ENCODE results near the gene ZFYVE28. TPM values are rescaled to one million over a fixed set of nuclear protein-coding genes. Genes with fewer than 3 reads are reported as not detected.

Gene ZFYVE28
- total RNA-seq, 2 donors from 2014 or later, result 13.8 to 25.6 TPM

DNA sequence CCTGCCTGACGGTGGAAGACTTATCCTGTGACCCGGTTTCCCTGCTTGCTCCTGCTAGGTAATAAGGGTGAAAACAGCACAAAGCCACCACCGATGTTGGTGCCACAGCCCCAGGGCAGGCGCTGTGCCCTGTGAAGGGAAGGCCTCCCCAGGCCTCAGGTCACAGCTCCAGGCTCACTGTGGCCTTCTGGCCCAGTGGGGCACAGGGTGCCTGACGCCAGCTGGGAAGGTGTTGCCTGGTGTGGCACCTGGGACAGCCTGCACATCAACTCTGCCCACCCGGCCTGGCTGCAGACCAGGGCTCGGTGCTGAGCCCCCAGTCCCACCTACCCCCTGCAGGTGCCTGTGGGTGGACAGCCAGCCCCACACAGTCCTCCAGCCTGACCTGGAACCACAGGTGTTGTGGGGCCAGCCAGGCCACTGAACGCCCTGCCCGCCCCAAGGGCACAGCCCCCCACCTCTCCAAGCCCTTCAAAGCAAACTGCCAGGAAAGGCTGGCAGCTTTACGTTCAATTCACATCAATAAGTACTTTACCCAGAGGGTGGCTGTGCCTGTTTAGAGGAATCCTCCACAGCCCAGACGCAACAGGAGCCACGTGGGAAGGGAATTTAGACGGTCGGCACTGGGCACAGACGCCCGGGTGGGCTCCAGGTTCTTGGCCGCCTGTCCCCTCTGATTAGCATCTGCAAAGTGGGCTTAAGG, 54.3 kb downstream of the ZFYVE28 start:
- H3K36me3 Mint-ChIP-seq, result no peaks in the 10 kb centered on the region
- peaks cover 0 to 18% of the 10 kb centered on the region in 2 donors for H3K4me1 Mint-ChIP-seq (ENCODE audit: low read depth in 2 of 2)
- DNase-seq (ENCODE audit: low spot score) (peak; percentile 53), ATAC-seq (no peak)
- H3K4me3 Mint-ChIP-seq, result peak overlapping the region; percentile 63
- H3K27me3 Mint-ChIP-seq, result no peaks in the 10 kb centered on the region
- no peaks in the 10 kb centered on the region for H3K9me3 Mint-ChIP-seq
- peak overlapping the region in 1 of 2 donors; percentile 45 for H3K27ac Mint-ChIP-seq

DNA sequence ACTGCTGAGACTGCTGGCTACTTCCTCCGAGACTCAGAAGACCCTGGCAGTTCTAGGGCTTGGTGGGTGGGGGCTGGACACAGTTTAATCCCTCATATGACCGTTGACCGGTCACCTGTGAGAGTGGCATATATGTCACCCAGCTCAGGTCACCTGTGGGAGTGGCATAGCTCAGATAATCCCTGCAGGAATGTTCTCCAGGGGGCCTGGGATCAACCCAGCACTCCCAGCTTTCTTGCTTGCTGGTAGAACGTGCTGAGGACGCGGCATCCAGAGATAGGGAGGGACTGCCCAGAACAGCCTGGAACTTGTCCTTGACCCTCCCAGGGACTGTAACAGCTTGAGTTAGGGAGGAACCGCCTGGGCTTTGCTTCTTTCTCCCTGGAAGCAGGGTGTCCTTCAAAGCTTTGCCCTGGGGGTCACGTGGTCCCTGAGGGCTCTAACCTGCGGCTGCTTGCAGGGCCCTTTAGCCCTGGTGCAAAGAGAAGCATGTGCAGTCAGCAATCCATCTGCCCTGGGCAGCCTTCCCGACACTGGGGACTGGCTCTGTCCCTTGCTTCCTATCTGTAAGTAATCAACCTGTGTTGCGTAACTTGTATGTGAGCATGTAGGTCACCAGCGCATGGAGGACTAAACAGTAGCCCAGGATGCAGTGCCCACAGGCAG, 55.3 kb downstream of the ZFYVE28 start:
- H3K4me1 Mint-ChIP-seq (ENCODE audit: low read depth in 2 of 2), result peaks cover 0 to 18% of the 10 kb centered on the region in 2 donors
- H3K27me3 Mint-ChIP-seq, result no peaks in the 10 kb centered on the region
- H3K36me3 Mint-ChIP-seq, result no peaks in the 10 kb centered on the region
- H3K27ac Mint-ChIP-seq, result peak overlapping the region in 1 of 2 donors; percentile 45
- no peaks in the 10 kb centered on the region for H3K9me3 Mint-ChIP-seq
- DNase-seq (ENCODE audit: low spot score), result peak; percentile 53
- H3K4me3 Mint-ChIP-seq, result no peak overlapping the region
- no peak for ATAC-seq

DNA sequence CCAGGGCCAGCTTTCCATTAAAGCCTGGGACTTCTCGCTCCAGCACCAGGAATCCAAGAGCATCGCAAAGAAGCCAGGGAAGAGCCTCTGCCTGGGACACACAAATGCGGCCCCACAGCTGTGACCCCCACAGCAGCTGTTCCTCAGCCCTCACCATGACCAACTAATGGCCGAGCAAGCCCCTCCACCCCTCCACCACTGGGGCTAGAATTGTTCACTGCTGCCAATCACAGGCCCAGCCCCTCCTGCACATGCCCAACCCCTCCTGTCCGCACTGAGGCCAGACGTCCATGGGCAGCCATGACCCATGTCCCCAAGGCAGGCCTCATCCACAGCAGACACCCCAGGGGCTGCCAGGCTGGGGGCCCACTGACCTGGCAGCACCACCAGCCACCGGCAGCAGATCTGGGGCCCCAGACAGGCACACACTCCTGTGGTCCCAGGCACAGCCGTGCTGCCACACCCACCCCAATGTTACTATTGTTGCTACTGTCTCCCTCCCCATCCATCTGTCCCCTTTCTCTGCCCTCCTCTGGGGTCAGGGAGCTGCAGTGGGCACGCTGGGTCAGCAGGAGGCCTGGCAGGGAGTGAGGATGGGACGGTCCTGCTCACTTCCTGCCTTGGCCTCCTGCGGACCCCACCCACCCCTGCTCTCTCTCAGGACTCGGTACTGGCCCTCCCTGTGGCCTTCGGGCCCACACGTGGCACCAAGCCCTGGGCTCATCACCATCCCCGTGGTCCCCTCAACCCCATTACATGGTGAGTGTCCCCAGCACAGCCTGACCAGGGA, 56.0 kb downstream of the ZFYVE28 start:
- Mint-ChIP-seq H3K9me3 (no peaks in the 10 kb centered on the region), H3K36me3 (no peaks in the 10 kb centered on the region), H3K27me3 (no peaks in the 10 kb centered on the region), H3K4me1 (ENCODE audit: low read depth in 2 of 2) (peaks cover 0 to 18% of the 10 kb centered on the region in 2 donors), H3K4me3 (no peak overlapping the region), H3K27ac (no peak overlapping the region)
- peak; percentile 46 for DNase-seq (ENCODE audit: low spot score)
- no peak for ATAC-seq

DNA sequence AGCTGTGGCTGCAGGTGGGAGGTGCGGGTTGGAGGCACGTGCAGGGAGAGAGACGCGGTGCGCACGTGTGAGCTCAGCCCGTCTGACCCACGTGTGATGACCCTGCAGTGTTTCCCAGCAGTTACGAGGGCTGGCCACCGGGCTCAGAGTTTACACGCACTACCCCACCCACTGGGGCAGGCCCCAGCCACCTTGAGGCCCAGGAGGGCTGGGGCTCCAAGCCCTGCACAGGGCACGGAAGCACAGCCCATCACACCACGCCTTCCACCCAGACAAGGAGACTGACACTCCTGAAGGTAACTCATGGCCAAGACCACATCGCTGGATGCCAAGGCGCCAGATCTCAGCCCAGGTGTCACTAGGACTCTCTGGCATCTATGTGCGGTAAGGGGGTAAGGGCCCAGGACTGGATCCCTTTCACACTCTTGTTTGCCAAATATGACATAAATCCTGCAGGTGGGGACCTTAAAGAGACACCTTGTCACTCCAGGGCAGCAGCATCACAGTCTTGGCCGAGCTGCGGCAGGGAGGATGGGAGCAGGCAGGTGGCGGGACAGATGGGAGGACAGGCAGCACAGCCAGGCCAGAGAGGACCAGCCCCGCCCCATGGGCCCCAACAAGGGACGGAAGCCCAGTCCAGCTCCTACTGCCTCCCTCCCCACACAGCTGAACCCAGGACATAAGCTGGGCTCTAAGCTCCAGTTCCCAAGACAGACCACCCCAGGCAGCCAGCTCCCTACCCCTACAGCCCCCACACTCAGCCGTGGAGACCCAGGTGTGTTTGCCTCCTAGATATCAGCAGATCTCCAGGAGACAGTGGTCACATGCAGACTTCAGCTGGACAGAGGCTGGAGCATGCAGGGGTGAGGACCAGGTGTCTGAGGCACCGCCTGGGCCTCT, 56.8 kb downstream of the ZFYVE28 start:
- H3K36me3 Mint-ChIP-seq, result no peaks in the 10 kb centered on the region
- H3K9me3 Mint-ChIP-seq, result no peaks in the 10 kb centered on the region
- DNase-seq (ENCODE audit: low spot score) (peak; percentile 58), ATAC-seq (no peak)
- peaks cover 0 to 18% of the 10 kb centered on the region in 2 donors for H3K4me1 Mint-ChIP-seq (ENCODE audit: low read depth in 2 of 2)
- no peak overlapping the region for H3K4me3 Mint-ChIP-seq
- no peak overlapping the region for H3K27ac Mint-ChIP-seq
- no peaks in the 10 kb centered on the region for H3K27me3 Mint-ChIP-seq

DNA sequence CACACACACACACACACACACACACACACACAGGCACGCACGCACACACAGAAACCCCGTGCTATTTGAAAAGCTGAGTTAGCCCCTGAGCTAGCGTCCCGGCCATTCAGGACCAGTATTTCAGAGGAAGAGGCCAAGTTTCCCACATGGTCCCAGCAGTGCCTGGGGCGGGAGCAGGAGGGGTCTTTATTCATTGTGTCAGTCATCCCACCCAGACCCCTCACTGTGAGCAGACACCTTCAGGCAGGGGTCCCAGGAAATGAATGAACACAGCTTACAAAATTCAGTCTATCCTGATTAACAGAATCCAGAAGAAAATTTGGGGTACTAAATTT, 58.1 kb downstream of the ZFYVE28 start:
- H3K36me3 Mint-ChIP-seq, result no peaks in the 10 kb centered on the region
- peaks cover 0 to 21% of the 10 kb centered on the region in 2 donors for H3K4me1 Mint-ChIP-seq (ENCODE audit: low read depth in 2 of 2)
- no peaks in the 10 kb centered on the region for H3K9me3 Mint-ChIP-seq
- no peak overlapping the region for H3K27ac Mint-ChIP-seq
- no peaks in the 10 kb centered on the region for H3K27me3 Mint-ChIP-seq
- DNase-seq (ENCODE audit: low spot score) (peak; percentile 37), ATAC-seq (no peak)
- no peak overlapping the region for H3K4me3 Mint-ChIP-seq

DNA sequence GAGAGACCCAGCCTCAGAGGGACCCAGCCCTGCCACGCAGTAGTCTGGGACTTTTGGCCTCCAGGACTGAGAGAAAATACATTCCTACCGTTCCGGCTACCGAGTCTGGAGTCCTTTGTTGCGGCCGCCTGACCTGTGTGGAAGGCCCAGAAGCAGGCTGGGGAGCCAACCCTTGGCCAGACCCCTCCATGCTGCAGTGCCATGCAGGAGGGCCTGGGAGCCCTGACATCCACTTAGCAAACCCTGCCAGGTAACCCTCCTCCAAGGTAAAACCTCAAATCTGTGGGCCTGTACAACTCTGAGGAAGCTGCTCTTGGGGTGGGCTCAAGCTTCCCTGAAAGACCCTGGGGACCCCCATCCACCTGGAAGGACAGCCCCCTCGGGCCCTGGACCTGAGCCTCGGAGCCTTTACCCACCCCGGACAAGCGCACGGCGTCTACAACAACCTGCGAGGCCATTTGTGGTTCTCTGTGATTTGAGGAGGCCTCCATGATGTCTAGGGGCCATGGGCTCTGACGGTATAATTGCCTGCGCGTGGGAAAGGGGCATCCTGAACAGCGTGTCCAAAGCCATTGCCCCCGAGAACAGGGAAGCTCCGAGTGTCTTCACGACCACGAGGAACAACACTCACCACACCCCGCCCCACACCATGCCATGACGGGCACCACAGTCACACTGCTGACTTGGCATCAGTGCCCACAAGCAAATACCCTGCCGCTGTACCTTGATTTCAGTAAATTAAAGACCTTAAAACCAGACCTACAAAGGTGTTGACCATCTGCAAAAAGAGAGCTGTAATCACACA, 58.7 kb downstream of the ZFYVE28 start:
- Mint-ChIP-seq H3K27ac (no peak overlapping the region), H3K4me1 (ENCODE audit: low read depth in 2 of 2) (peaks cover 2 to 25% of the 10 kb centered on the region in 2 donors)

DNA sequence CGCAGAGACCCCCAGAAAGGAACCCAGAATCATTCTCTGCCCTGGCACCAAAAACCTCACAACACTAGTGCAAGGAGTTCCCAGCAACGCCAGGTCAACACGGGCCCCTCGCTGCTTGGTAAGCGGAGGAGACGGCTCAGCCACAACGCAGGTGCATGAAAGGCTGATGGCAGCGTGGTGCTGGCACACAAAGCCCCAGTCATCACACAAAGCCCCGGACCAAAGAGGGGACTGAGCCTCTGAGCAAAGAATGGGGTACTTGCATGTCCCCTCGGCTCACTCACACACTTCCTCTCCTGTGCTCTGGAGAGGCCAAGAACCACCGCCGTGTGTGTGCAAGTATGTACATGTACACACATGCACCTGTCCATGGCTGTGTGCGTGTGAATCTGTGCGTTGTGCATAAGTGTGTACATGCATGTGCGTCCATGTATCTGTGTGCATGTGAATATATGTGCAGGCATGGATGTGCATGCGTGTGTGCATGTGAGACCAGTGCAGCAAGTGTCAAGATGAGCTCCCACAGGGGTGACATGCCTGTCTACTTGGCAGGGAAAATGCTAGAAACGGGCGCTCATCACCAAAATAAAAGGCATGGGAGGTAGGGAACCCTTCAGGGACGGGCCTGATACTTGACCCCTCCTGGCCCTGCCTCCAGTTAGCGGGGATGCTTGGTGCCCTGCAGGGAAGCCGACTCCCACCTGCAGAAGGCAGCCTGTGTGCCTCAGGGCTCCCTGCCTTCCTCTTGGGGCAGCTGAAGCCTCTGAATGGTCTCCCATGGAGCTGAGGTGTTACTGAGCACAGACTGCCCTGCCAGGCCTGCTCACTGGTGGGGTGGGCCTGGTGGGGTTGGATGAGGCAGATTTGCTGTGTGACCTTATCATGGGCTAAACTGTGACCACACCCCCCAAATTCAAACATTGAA, 60.4 kb downstream of the ZFYVE28 start:
- DNase-seq (ENCODE audit: low spot score), result peak; percentile 47
- Mint-ChIP-seq H3K27ac (no peak overlapping the region), H3K27me3 (no peaks in the 10 kb centered on the region), H3K4me1 (ENCODE audit: low read depth in 2 of 2) (peaks cover 4 to 17% of the 10 kb centered on the region in 2 donors), H3K4me3 (no peak overlapping the region), H3K9me3 (no peaks in the 10 kb centered on the region), H3K36me3 (no peaks in the 10 kb centered on the region)
- ATAC-seq, result no peak

More for the DNA sequence above, 58.7 kb downstream of the ZFYVE28 start:
- H3K9me3 Mint-ChIP-seq, result no peaks in the 10 kb centered on the region
- ATAC-seq (no peak), DNase-seq (ENCODE audit: low spot score) (peak; percentile 46)
- no peaks in the 10 kb centered on the region for H3K36me3 Mint-ChIP-seq
- H3K4me3 Mint-ChIP-seq, result no peak overlapping the region
- no peaks in the 10 kb centered on the region for H3K27me3 Mint-ChIP-seq

DNA sequence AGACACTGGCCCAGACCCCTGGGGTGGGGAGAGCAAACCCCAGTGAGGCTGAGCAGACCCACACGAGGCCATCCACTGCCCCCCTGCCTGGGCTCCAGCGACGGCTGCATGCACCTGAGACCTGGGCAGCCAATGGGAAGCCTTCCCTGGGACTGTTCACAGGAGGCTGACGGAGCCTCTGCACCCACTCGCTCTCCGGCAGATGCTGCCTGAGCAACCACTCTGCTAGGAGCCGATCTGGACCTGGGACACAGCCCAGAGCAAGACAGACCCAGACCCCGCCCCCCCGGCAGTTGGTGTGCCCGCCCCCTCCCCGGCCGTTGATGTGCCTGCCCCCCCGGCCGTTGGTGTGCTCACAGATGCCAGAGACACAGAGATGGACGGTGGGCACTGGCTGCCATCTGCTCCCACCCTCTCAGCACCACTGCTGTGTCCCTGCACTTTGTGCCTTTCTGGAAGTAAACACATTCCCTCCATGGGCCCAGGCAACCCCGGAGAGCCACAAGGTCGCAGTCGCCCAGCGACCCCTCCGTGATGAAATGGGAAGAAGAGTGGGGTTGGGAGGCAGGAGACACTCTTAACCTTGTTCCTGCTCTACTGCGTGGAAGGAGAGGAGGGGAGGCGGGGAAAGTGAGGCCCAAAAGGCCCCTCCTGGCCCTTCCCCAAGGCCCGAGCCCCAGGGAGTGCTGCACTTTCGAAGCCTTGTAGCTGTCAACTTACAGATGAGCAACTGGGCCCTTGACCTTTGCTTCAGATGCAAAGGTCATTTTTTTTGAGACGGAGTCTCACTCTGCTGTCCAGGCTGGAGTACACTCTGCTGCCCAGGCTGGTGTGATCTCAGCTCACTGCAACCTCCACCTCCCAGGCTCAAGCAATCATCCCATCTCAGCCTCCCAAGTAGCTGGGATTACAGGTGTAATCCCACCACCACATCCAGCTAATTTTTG, 62.0 kb downstream of the ZFYVE28 start:
- peaks cover 4 to 13% of the 10 kb centered on the region in 2 donors for H3K4me1 Mint-ChIP-seq (ENCODE audit: low read depth in 2 of 2)
- ATAC-seq, result no peak
- no peak overlapping the region for H3K4me3 Mint-ChIP-seq
- no peaks in the 10 kb centered on the region for H3K27me3 Mint-ChIP-seq
- no peaks in the 10 kb centered on the region for H3K36me3 Mint-ChIP-seq
- no peak overlapping the region for H3K27ac Mint-ChIP-seq
- peak; percentile 39 for DNase-seq (ENCODE audit: low spot score)
- H3K9me3 Mint-ChIP-seq, result no peaks in the 10 kb centered on the region

DNA sequence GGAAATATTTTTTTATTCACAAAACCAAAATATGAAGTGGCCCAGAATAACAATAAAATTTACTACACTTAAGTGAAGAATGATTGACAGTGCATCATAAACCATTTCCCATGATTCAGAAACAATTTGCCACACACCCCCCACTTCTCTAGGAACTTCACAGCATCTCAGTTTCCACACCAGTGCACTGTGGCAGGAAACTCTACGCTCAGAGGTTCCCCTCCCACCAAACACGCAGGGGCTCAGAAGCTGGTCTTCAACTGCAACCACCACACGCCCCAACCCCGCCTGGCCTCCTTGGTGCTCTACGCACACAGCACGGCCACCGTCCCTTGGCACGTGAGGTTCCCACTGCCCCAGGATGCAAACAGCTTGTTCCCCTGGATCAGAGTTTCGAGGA, 63.7 kb downstream of the ZFYVE28 start:
- DNase-seq (ENCODE audit: low spot score), result peak; percentile 59
- Mint-ChIP-seq H3K27ac (no peak overlapping the region), H3K4me1 (ENCODE audit: low read depth in 2 of 2) (peaks cover 4 to 9% of the 10 kb centered on the region in 2 donors), H3K27me3 (no peaks in the 10 kb centered on the region), H3K36me3 (no peaks in the 10 kb centered on the region), H3K9me3 (no peaks in the 10 kb centered on the region), H3K4me3 (no peak overlapping the region)
- peak in 1 of 2 donors; percentile 59 for ATAC-seq

DNA sequence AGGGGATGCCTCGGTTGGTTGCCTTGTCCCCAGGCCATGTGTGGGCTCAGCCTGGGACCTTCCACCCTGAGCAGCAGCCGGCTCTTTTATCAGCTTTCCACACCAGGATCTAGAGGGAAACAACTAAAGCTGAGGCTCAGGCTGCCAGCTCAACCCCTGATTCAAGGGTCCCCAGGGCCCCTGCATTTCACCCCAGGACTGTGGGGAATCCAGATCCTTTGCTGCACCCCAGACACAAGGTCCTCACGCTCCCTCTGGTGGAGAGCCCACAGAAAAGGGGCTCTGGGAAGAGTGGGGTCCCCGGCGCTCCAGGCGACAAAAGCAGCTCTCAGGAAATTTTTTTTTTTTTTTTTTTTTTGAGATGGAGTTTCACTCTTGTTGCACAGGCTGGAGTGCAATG, 64.3 kb downstream of the ZFYVE28 start:
- H3K36me3 Mint-ChIP-seq, result no peaks in the 10 kb centered on the region
- H3K27me3 Mint-ChIP-seq, result no peaks in the 10 kb centered on the region
- H3K4me3 Mint-ChIP-seq, result no peak overlapping the region
- no peaks in the 10 kb centered on the region for H3K9me3 Mint-ChIP-seq
- H3K27ac Mint-ChIP-seq, result no peak overlapping the region
- no peak for ATAC-seq
- DNase-seq (ENCODE audit: low spot score), result no peak
- peaks cover 4 to 9% of the 10 kb centered on the region in 2 donors for H3K4me1 Mint-ChIP-seq (ENCODE audit: low read depth in 2 of 2)

Data from natural killer cell treated with Interleukin-12 subunit alpha and Interleukin-12 subunit beta and Interleukin-15 and Interleukin-18, amount 100 ng/mL, for 72 hours (primary cell).